Astrocyte of the spinal cord (primary cell): ENCODE results near the gene SCN8A.
"Not testable (repeated sequence)": the region's sequence is repeated elsewhere in the genome, so short reads cannot be mapped to it uniquely, and the experiment has no call there.

Source experiments
- DNase-seq: peaks from one replicate; pipeline ENCODE4 v3.0.0; 2011; ENCODE audit warnings: low read depth, low spot score
- H3K4me3 ChIP-seq: 2 replicates; pipeline ENCODE4 v1.5.1; 2011; ENCODE audit warnings: low read depth, mild to moderate bottlenecking, low read length, moderate library complexity
- in situ Hi-C: cut with HindIII; loops from 2 replicates; pipeline ENCODE4 v1.10.0; 2017; ENCODE audit warnings: low sequenced_read_pairs
- TF ChIP-seq, protein P1 (sequence below): IDR thresholded peaks from 2 replicates; pipeline ENCODE4 v1.5.1; 2012; ENCODE audit warnings: low read depth, mild to moderate bottlenecking, low read length, inconsistent platforms

SCN8A gene

DNA sequence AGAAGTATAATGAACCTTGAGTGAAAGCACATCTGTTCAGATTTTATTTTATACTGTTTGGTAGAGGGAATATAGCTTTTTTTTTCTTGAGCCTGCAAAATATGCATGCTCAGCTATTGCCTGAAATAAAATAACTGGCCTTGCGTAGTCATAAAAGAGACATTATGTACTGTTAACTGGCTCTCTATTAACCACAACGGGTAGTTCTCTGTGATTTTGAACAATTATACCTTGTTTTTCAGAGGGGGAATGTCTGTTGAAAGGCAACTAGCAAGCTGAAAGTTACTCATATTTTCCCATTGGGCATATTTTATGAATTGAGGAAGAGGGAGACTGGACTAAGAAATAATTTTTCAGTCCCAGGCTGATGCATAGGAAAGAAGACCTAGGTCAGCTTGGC lies 194.9 kb downstream of the SCN8A start:
- DNase-seq, result no peak
- in situ Hi-C loops, result no loop called here

DNA sequence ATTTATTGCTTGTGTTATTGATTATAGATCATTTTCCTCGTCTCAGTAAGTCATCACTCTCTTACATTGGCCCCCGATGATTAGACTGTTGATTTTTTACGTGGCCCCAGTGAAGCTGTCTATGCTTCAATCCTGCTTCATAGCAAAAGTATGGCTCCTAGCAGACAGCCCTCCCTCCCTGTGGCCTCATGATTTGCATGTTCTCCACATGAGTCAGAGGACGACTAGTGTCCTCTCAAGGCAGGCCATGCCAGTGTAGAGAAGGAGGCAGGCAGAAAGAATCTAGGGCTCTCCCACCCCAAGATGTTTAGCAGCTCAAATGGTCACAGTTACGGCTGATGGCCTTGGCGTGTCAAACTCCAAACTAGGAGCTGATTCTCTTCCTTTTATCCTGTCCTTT lies 197.8 kb downstream of the SCN8A start:
- TF ChIP-seq, protein P1, sequence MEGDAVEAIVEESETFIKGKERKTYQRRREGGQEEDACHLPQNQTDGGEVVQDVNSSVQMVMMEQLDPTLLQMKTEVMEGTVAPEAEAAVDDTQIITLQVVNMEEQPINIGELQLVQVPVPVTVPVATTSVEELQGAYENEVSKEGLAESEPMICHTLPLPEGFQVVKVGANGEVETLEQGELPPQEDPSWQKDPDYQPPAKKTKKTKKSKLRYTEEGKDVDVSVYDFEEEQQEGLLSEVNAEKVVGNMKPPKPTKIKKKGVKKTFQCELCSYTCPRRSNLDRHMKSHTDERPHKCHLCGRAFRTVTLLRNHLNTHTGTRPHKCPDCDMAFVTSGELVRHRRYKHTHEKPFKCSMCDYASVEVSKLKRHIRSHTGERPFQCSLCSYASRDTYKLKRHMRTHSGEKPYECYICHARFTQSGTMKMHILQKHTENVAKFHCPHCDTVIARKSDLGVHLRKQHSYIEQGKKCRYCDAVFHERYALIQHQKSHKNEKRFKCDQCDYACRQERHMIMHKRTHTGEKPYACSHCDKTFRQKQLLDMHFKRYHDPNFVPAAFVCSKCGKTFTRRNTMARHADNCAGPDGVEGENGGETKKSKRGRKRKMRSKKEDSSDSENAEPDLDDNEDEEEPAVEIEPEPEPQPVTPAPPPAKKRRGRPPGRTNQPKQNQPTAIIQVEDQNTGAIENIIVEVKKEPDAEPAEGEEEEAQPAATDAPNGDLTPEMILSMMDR, result no peak
- H3K4me3 ChIP-seq, result no peak overlapping the region
- peak; percentile 56 for DNase-seq
- in situ Hi-C loops, result no loop called here

More for the DNA sequence above, 194.9 kb downstream of the SCN8A start:
- H3K4me3 ChIP-seq, result no peak overlapping the region
- TF ChIP-seq, protein P1, result no peak

DNA sequence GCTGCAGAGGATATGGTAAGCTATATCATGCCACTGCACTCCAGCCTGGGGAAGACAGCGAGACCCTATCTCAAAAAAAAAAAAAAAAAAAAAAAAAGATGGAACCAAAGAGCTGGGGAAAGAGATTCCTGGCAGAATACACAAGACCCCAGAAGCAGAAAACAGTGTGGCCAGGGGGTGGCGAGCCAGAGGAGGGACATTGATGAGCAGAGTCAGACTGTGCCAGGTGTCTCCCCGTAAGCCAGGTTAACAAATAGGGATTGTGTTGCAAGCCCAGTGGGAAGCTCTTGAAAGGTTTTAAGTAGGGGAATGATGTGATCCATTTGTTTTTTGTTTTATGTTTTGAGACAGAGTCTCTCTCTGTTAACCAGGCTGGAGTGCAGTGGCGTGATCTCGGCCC lies 201.4 kb downstream of the SCN8A start:
- DNase-seq, result no peak
- in situ Hi-C loops, result no loop called here
- H3K4me3 ChIP-seq, result no peak overlapping the region
- TF ChIP-seq, protein P1, result no peak

DNA sequence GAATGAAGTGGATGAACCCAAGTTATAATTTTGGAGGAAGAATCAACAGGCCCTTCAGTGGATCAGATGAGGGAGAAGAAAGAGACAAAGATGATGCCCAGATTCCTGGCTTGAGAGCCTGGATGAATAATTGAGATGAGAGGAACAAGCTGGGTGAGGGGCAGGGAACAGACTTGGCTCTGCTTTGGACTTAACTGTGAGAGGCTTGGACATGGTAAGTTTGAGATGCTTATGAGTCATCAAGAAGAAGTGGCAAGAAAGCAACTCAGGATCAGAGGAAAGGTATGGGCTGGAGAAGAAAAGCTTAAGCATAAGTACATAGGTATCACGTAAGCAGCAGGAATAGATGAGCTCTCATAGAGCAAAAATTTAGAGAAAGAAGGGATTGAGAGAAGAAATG lies 202.2 kb downstream of the SCN8A start:
- TF ChIP-seq, protein P1, result no peak
- DNase-seq, result peak; percentile 40
- H3K4me3 ChIP-seq, result no peak overlapping the region
- in situ Hi-C loops, result no loop called here

DNA sequence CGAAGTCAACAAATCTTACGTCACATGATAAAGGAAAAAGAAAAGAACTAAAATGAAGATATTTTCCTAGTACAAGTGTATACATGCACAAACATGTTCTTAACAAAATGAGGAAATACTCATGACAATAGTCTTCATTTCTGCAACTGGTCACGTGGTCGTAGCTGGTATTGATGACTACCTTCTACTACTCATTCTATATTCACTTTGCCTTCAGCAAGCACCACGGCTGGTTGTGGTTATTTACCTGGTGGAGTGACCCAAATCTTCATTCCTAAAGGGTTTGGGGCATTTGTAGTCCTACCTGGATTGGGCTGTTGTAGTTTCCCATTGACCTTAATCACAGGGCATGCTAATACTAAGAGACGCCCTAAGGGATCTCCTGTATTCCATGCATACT lies 206.3 kb downstream of the SCN8A start:
- TF ChIP-seq, protein P1, result no peak
- in situ Hi-C loops, result no loop called here
- no peak overlapping the region for H3K4me3 ChIP-seq
- DNase-seq, result no peak

DNA sequence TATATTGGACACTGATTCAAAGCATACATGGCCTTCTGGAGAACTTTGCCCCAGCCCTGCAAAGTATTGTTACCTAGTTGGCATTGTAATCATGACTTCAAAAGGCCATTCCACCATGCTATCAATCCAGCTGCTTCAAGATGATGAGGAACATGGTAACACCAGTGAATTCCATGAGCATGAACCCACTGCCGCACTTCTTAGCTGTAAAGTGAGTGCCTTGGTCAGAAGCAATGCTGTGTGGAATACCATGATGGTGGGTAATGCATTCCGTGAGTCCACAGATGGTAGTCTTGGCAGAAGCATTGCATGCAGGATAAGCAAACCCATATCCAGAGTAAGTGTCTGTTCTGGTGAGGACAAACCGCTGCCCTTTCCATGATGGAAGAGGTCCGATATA lies 207.0 kb downstream of the SCN8A start:
- in situ Hi-C loops, H3K4me3 ChIP-seq, DNase-seq: not testable (repeated sequence)

DNA sequence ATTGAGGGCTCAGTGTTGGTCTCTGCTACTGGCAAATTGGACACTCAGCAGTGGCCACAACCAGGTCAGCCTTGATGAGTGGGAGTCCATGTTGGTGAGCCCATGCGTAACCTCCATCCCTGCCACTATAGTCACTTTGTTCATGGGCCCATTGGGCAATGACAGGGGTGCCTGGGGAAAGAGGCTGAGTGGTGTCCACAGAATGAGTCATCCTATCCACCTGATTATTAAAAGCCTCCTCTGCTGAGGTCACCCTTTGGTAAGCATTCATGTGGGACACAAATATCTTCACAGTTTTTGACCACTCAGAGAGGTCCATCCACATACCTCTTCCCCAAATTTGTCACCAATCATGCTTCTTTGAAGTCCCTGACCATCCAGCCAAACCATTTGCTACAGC lies 207.5 kb downstream of the SCN8A start:
- no peak overlapping the region for H3K4me3 ChIP-seq
- no peak for DNase-seq
- TF ChIP-seq, protein P1, result no peak
- in situ Hi-C loops, result no loop called here
